22Rv1 (cell line): Measurements from ENCODE around the gene LIN7B.

ENCODE experiments used
- CTCF ChIP-seq: fragments of 450-650 bp; IDR thresholded peaks from 2 replicates; pipeline ENCODE4 v1.5.1; 2017; ENCODE audit warnings: mild to moderate bottlenecking
- ZFX ChIP-seq: fragments of 450-650 bp; IDR thresholded peaks from 2 replicates; pipeline ENCODE4 v1.6.1; 2017; ENCODE audit warnings: antibody characterized with exemption, borderline replicate concordance

DNA sequence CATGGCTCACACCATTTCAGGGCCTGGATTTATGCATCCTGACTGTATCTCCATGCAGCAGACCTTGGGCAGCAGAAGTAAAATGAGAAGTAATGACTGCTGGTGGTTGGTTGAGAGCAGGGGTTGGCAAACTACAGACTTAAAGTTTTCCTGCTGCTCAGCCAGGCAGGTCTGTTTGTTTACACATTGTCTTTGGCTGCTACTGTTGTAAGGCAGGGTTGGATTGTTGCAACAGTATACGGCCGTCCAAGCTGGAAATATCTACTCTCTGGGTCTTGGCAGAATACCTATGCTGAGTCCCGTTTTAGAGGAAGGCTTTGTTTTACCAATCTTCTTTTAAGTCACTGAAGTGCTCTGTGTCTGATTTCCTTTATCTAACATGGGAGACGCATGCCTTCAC, 15.4 kb upstream of the LIN7B start:
- TF ChIP-seq CTCF (no peak), ZFX (no peak)
